Glutamatergic neuron (in vitro differentiated cells): Measurements from ENCODE around the gene ZRANB3. TPM values are rescaled to one million over a fixed set of nuclear protein-coding genes. Genes with fewer than 3 reads are reported as not detected.
"Not testable (repeated sequence)": the region's sequence is repeated elsewhere in the genome, so short reads cannot be mapped to it uniquely, and the experiment has no call there.

Experiments
- DNase-seq: peaks from one replicate; pipeline ENCODE4 v3.0.0; 2022
- H3K27ac Mint-ChIP-seq: one replicate; pipeline ENCODE4 v1.8.0; 2020; ENCODE audit warnings: mild to moderate bottlenecking, mixed read lengths, inconsistent platforms; ENCODE audit not compliant: unreplicated experiment
- H3K27me3 Mint-ChIP-seq: one replicate; pipeline ENCODE4 v1.8.0; 2020; ENCODE audit warnings: mild to moderate bottlenecking, moderate library complexity, mixed read lengths, inconsistent platforms; ENCODE audit not compliant: unreplicated experiment
- H3K36me3 Mint-ChIP-seq: one replicate; pipeline ENCODE4 v1.8.0; 2020; ENCODE audit warnings: mild to moderate bottlenecking, mixed read lengths, inconsistent platforms; ENCODE audit not compliant: unreplicated experiment
- H3K4me1 Mint-ChIP-seq: one replicate; pipeline ENCODE4 v1.8.0; 2020; ENCODE audit warnings: mild to moderate bottlenecking, low read depth, mixed read lengths, inconsistent platforms; ENCODE audit not compliant: unreplicated experiment
- H3K4me3 Mint-ChIP-seq: one replicate; pipeline ENCODE4 v1.8.0; 2020; ENCODE audit warnings: mild to moderate bottlenecking, mixed read lengths, inconsistent platforms; ENCODE audit not compliant: unreplicated experiment
- H3K9me3 Mint-ChIP-seq: one replicate; pipeline ENCODE4 v1.8.0; 2020; ENCODE audit warnings: mild to moderate bottlenecking, moderate library complexity, mixed read lengths, inconsistent platforms; ENCODE audit not compliant: unreplicated experiment
- total RNA-seq: library from RNA; stranded (reverse); fragmentation: NEBNext Ultra II Directional; extraction: Animal tissue kit (Norgen Biotek cat#: 25700); gene quantifications from one replicate; pipeline ENCODE4 v1.2.1, GENCODE V29; 2021; ENCODE audit not compliant: unreplicated experiment
- TF ChIP-seq, protein P1 (sequence below): fragments of 200-600 bp; sonication (generic); IDR thresholded peaks from one replicate; pipeline ENCODE4 v1.5.0; 2021; ENCODE audit not compliant: partially characterized antibody, unreplicated experiment

Gene ZRANB3
- total RNA-seq, 1 donor from 2014 or later = 10.7 TPM

DNA sequence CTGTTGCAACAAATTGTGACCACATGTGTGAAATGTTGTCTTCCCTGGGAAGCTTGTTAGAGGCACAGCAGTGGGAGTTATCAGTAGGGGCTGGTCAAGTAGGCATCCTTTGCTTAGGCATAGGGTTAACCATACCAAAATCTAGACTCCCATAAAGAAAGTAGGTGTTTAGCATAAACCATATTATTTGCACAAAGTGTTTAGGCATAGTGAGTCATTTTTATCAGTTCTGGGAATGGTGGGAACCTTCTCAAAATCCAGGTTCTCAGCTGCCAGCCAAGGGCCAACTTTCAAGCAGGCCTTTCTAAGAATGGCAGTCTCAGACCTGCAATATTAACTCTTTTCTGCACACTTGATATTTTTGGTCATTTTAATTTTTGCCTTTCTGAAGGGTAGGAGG lies 390.4 kb downstream of the ZRANB3 start:
- Mint-ChIP-seq H3K9me3 (no peaks in the 10 kb centered on the region), H3K27ac (no peak overlapping the region), H3K4me3 (no peak overlapping the region), H3K36me3 (peaks cover 29% of the 10 kb centered on the region), H3K4me1 (no peaks in the 10 kb centered on the region), H3K27me3 (peaks cover 5% of the 10 kb centered on the region)
- TF ChIP-seq, protein P1, sequence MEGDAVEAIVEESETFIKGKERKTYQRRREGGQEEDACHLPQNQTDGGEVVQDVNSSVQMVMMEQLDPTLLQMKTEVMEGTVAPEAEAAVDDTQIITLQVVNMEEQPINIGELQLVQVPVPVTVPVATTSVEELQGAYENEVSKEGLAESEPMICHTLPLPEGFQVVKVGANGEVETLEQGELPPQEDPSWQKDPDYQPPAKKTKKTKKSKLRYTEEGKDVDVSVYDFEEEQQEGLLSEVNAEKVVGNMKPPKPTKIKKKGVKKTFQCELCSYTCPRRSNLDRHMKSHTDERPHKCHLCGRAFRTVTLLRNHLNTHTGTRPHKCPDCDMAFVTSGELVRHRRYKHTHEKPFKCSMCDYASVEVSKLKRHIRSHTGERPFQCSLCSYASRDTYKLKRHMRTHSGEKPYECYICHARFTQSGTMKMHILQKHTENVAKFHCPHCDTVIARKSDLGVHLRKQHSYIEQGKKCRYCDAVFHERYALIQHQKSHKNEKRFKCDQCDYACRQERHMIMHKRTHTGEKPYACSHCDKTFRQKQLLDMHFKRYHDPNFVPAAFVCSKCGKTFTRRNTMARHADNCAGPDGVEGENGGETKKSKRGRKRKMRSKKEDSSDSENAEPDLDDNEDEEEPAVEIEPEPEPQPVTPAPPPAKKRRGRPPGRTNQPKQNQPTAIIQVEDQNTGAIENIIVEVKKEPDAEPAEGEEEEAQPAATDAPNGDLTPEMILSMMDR = no peak
- no peak for DNase-seq

- H3K27ac Mint-ChIP-seq = no peak overlapping the region
- TF ChIP-seq, protein P1 = no peak
- no peak overlapping the region for H3K4me3 Mint-ChIP-seq
- no peaks in the 10 kb centered on the region for H3K27me3 Mint-ChIP-seq
- H3K4me1 Mint-ChIP-seq = no peaks in the 10 kb centered on the region
- no peaks in the 10 kb centered on the region for H3K9me3 Mint-ChIP-seq
- H3K36me3 Mint-ChIP-seq = peaks cover 4% of the 10 kb centered on the region
- no peak for DNase-seq
Observed at GRCh38 chr2:135132314-135132713, 398.7 kb downstream of the ZRANB3 start.

- no peaks in the 10 kb centered on the region for H3K4me1 Mint-ChIP-seq
- no peak for DNase-seq
- no peak overlapping the region for H3K4me3 Mint-ChIP-seq
- no peaks in the 10 kb centered on the region for H3K27me3 Mint-ChIP-seq
- TF ChIP-seq, protein P1 = no peak
- H3K27ac Mint-ChIP-seq = no peak overlapping the region
- H3K9me3 Mint-ChIP-seq = no peaks in the 10 kb centered on the region
- peaks cover 4% of the 10 kb centered on the region for H3K36me3 Mint-ChIP-seq
Observed at GRCh38 chr2:135130751-135131150, 400.3 kb downstream of the ZRANB3 start.

DNA sequence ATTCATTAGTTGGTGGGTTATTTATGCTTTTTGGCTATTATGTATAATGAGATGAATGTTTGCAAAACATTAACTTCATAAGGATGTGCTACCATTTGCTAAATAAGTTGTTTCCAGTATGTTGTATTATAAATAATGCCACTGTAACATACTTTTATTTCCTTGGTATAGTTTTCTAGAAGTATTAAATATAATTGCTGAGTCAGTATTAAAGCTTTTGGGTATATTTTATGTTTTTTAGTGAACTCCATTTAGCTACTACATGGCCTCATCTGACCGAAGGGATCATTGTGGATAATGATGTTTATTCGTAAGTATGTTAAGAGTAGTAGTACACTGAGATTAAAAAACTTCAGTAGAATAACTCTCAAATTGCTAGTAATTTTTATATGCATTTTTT lies 405.1 kb downstream of the ZRANB3 start:
- Mint-ChIP-seq H3K36me3 (no peaks in the 10 kb centered on the region), H3K27me3 (no peaks in the 10 kb centered on the region), H3K9me3 (no peaks in the 10 kb centered on the region), H3K4me3 (no peak overlapping the region), H3K27ac (no peak overlapping the region), H3K4me1 (no peaks in the 10 kb centered on the region)
- TF ChIP-seq, protein P1 = no peak
- DNase-seq = no peak

- Mint-ChIP-seq H3K9me3 (no peaks in the 10 kb centered on the region), H3K36me3 (no peaks in the 10 kb centered on the region), H3K4me1 (no peaks in the 10 kb centered on the region), H3K4me3 (no peak overlapping the region), H3K27me3 (no peaks in the 10 kb centered on the region), H3K27ac (no peak overlapping the region)
- TF ChIP-seq, protein P1 = no peak
- no peak for DNase-seq
Observed at GRCh38 chr2:135124924-135125886, 405.8 kb downstream of the ZRANB3 start.

- not testable (repeated sequence) for H3K4me1 Mint-ChIP-seq, H3K9me3 Mint-ChIP-seq, H3K27me3 Mint-ChIP-seq, DNase-seq, H3K36me3 Mint-ChIP-seq, H3K27ac Mint-ChIP-seq, H3K4me3 Mint-ChIP-seq
Observed at GRCh38 chr2:135121658-135122039, 409.4 kb downstream of the ZRANB3 start.
